HEK293 (cell line): ENCODE results near the gene C2CD5.

Source experiments
- CTCF ChIA-PET: fragments of 350-600 bp; formaldehyde crosslinking; extraction: SDS; loops from one replicate; lab custom pipeline; 2021; ENCODE audit warnings: antibody characterized with exemption; lab: Yijun Ruan, JAX
- POLR2A ChIA-PET: fragments of 300-600 bp; formaldehyde crosslinking; extraction: SDS; loops from one replicate; lab custom pipeline; 2020; ENCODE audit warnings: antibody characterized with exemption, inconsistent platforms; lab: Yijun Ruan, JAX
- H3K27ac ChIP-seq: fragments of 200-500 bp; sonication (Bioruptor generic); 2 replicates; pipeline ENCODE4 v1.5.1; 2014; ENCODE audit warnings: low read depth, low read length, control low read depth, inconsistent platforms; ENCODE audit errors: extremely low read depth
- H3K36me3 ChIP-seq, 2 experiments: fragments of 200-500 bp in 1 of 2; sonication (Bioruptor generic) in 1 of 2; 1 replicate in 1 of 2; 2 replicates in 1 of 2; pipeline ENCODE4 v1.5.1; 2014 to 2017; ENCODE audit warnings: inconsistent platforms in 2 of 2, low read length in 2 of 2; ENCODE audit not compliant: control insufficient read depth in 2 of 2, insufficient read depth in 1 of 2
- H3K4me1 ChIP-seq: fragments of 200-500 bp; sonication (Bioruptor generic); 2 replicates; pipeline ENCODE4 v1.5.1; 2014; ENCODE audit warnings: mild to moderate bottlenecking, low read length, inconsistent platforms; ENCODE audit not compliant: control insufficient read depth, insufficient read depth
- H3K4me3 ChIP-seq: 2 replicates; pipeline ENCODE4 v1.5.1; 2011; ENCODE audit warnings: low read depth, mild to moderate bottlenecking, control low read depth, low read length, moderate library complexity
- H3K9me3 ChIP-seq: fragments of 200-500 bp; sonication (Bioruptor generic); 2 replicates; pipeline ENCODE4 v1.5.1; 2014; ENCODE audit warnings: low read depth, low read length, inconsistent platforms; ENCODE audit not compliant: control insufficient read depth, insufficient read depth
- BCL11A ChIP-seq: fragments of 450-650 bp; formaldehyde crosslinking; IDR thresholded peaks from 2 replicates; pipeline ENCODE4 v1.5.1; 2016; ENCODE audit warnings: low read depth, missing biosample characterization, missing genetic modification characterization
- MZF1 ChIP-seq: fragments of 450-650 bp; formaldehyde crosslinking; IDR thresholded peaks from 2 replicates; pipeline ENCODE4 v1.5.1; 2017; ENCODE audit warnings: missing biosample characterization, missing genetic modification characterization, borderline replicate concordance
- OVOL3 ChIP-seq: fragments of 450-650 bp; formaldehyde crosslinking; IDR thresholded peaks from 2 replicates; pipeline ENCODE4 v1.5.1; 2016; ENCODE audit warnings: missing biosample characterization, missing genetic modification characterization
- PATZ1 ChIP-seq: fragments of 450-650 bp; formaldehyde crosslinking; IDR thresholded peaks from 2 replicates; pipeline ENCODE4 v1.5.1; 2016; ENCODE audit warnings: missing biosample characterization, missing genetic modification characterization
- PRDM4 ChIP-seq: fragments of 450-650 bp; formaldehyde crosslinking; IDR thresholded peaks from 2 replicates; pipeline ENCODE4 v1.5.1; 2017; ENCODE audit warnings: missing biosample characterization, missing genetic modification characterization
- ZFP3 ChIP-seq: fragments of 450-650 bp; formaldehyde crosslinking; IDR thresholded peaks from 2 replicates; pipeline ENCODE4 v1.5.1; 2016; ENCODE audit warnings: low read depth, missing biosample characterization, missing genetic modification characterization
- ZNF2 ChIP-seq: fragments of 450-650 bp; formaldehyde crosslinking; IDR thresholded peaks from 2 replicates; pipeline ENCODE4 v1.5.1; 2016; ENCODE audit warnings: missing biosample characterization, missing genetic modification characterization
- ZNF311 ChIP-seq: fragments of 450-650 bp; formaldehyde crosslinking; IDR thresholded peaks from 2 replicates; pipeline ENCODE4 v1.5.1; 2017; ENCODE audit warnings: missing biosample characterization, missing genetic modification characterization, borderline replicate concordance
- ZNF350 ChIP-seq: fragments of 450-650 bp; formaldehyde crosslinking; IDR thresholded peaks from 2 replicates; pipeline ENCODE4 v1.5.0; 2017; ENCODE audit warnings: missing biosample characterization, mild to moderate bottlenecking, missing genetic modification characterization
- ZNF366 ChIP-seq: fragments of 450-650 bp; formaldehyde crosslinking; conservative IDR thresholded peaks from 2 replicates; pipeline ENCODE4 v1.5.1; 2016; ENCODE audit warnings: missing biosample characterization, missing genetic modification characterization
- ZNF37A ChIP-seq: fragments of 450-650 bp; IDR thresholded peaks from 2 replicates; pipeline ENCODE4 v1.5.1; 2018; ENCODE audit warnings: missing biosample characterization, missing genetic modification characterization
- ZNF404 ChIP-seq: fragments of 450-650 bp; formaldehyde crosslinking; IDR thresholded peaks from 2 replicates; pipeline ENCODE4 v1.5.1; 2017; ENCODE audit warnings: missing biosample characterization, missing genetic modification characterization
- ZNF426 ChIP-seq: fragments of 450-650 bp; formaldehyde crosslinking; IDR thresholded peaks from 2 replicates; pipeline ENCODE4 v1.5.1; 2017; ENCODE audit warnings: missing biosample characterization, missing genetic modification characterization, mild to moderate bottlenecking, inconsistent platforms, moderate library complexity
- ZNF449 ChIP-seq: fragments of 450-650 bp; formaldehyde crosslinking; IDR thresholded peaks from 2 replicates; pipeline ENCODE4 v1.5.1; 2017; ENCODE audit warnings: missing biosample characterization, mild to moderate bottlenecking, missing genetic modification characterization, moderate library complexity
- ZNF501 ChIP-seq: fragments of 450-650 bp; formaldehyde crosslinking; IDR thresholded peaks from 2 replicates; pipeline ENCODE4 v1.5.1; 2016; ENCODE audit warnings: missing biosample characterization, missing genetic modification characterization
- ZNF555 ChIP-seq: fragments of 450-650 bp; formaldehyde crosslinking; conservative IDR thresholded peaks from 2 replicates; pipeline ENCODE4 v1.5.1; 2017; ENCODE audit warnings: missing biosample characterization, mild to moderate bottlenecking, missing genetic modification characterization, inconsistent platforms
- ZNF561 ChIP-seq: fragments of 450-650 bp; IDR thresholded peaks from 2 replicates; pipeline ENCODE4 v1.5.1; 2018; ENCODE audit warnings: missing biosample characterization, missing genetic modification characterization, borderline replicate concordance
- ZNF580 ChIP-seq: fragments of 450-650 bp; formaldehyde crosslinking; IDR thresholded peaks from 2 replicates; pipeline ENCODE4 v1.5.1; 2016; ENCODE audit warnings: missing biosample characterization, missing genetic modification characterization
- ZNF600 ChIP-seq: fragments of 450-650 bp; formaldehyde crosslinking; IDR thresholded peaks from 2 replicates; pipeline ENCODE4 v1.5.1; 2016; ENCODE audit warnings: missing biosample characterization, missing genetic modification characterization
- ZNF654 ChIP-seq: fragments of 450-650 bp; formaldehyde crosslinking; IDR thresholded peaks from 2 replicates; pipeline ENCODE4 v1.5.1; 2016; ENCODE audit warnings: low read depth, missing biosample characterization, missing genetic modification characterization
- ZNF677 ChIP-seq: fragments of 450-650 bp; IDR thresholded peaks from 2 replicates; pipeline ENCODE4 v1.5.0; 2018; ENCODE audit warnings: missing biosample characterization, mild to moderate bottlenecking, missing genetic modification characterization, moderate library complexity
- ZNF707 ChIP-seq: fragments of 450-650 bp; formaldehyde crosslinking; IDR thresholded peaks from 2 replicates; pipeline ENCODE4 v1.5.1; 2016; ENCODE audit warnings: missing biosample characterization, missing genetic modification characterization

The C2CD5 gene

GRCh38 chr12:22578328-22578727 lies 34.0 kb upstream of the C2CD5 start:
- Histone ChIP-seq H3K27ac (no peak overlapping the region), H3K4me1 (no peaks in the 10 kb centered on the region), H3K9me3 (no peaks in the 10 kb centered on the region), H3K36me3 (no peaks in the 10 kb centered on the region), H3K4me3 (no peak overlapping the region)
- CTCF ChIA-PET, result interaction anchor here (0.6 to 0.7 kb wide), 2 partner anchors 51 to 420 kb away, joined by 3 read pairs; no protein-coding TSS in a partner anchor
- POLR2A ChIA-PET, result no interaction called here
- TF ChIP-seq ZNF580, result no peak
- TF ChIP-seq PATZ1, result no peak
- no peak for TF ChIP-seq ZNF707
- TF ChIP-seq ZNF350 (tag by site-specific recombination), result no peak
- TF ChIP-seq ZNF37A (tag by site-specific recombination), result no peak
- no peak for TF ChIP-seq ZNF654 (tag by site-specific recombination)
- TF ChIP-seq ZNF501 (tag by site-specific recombination), result no peak
- TF ChIP-seq ZNF366 (tag by site-specific recombination), result no peak
- TF ChIP-seq ZFP3, result no peak

GRCh38 chr12:22577667-22578066 lies 33.3 kb upstream of the C2CD5 start:
- no peaks in the 10 kb centered on the region for H3K4me1 ChIP-seq
- TF ChIP-seq ZNF555 (tag by site-specific recombination), result no peak
- no peak for TF ChIP-seq BCL11A (tag by site-specific recombination)
- TF ChIP-seq PRDM4 (tag by site-specific recombination), result no peak
- no peak for TF ChIP-seq ZNF426
- no peak for TF ChIP-seq ZNF561 (tag by site-specific recombination)
- TF ChIP-seq OVOL3 (tag by site-specific recombination), result no peak
- no peak for TF ChIP-seq ZNF600 (tag by site-specific recombination)
- TF ChIP-seq MZF1 (tag by site-specific recombination), result no peak
- no peak for TF ChIP-seq ZNF2 (tag by site-specific recombination)
- no peak for TF ChIP-seq ZNF311 (tag by site-specific recombination)
- no peak for TF ChIP-seq ZNF449
- TF ChIP-seq ZNF677, result no peak
- TF ChIP-seq ZNF366 (tag by site-specific recombination), result no peak
- no peak for TF ChIP-seq ZNF654 (tag by site-specific recombination)
- TF ChIP-seq ZNF707, result no peak
- no peak for TF ChIP-seq ZNF404 (tag by site-specific recombination)
- no peak overlapping the region for H3K27ac ChIP-seq
- no peaks in the 10 kb centered on the region for H3K36me3 ChIP-seq
- POLR2A ChIA-PET, result no interaction called here
- H3K4me3 ChIP-seq, result no peak overlapping the region
- H3K9me3 ChIP-seq, result no peaks in the 10 kb centered on the region
- CTCF ChIA-PET, result interaction anchor here (0.7 kb wide), 1 partner anchor 420 kb away, joined by 3 read pairs; no protein-coding TSS in a partner anchor
